Sigmoid colon (tissue), 7 donors: Measurements from ENCODE around the gene GRIK4. TPM values are rescaled to one million over a fixed set of nuclear protein-coding genes. Genes with fewer than 3 reads are reported as not detected.

Experiments used
- DNase-seq: peaks from one replicate; pipeline ENCODE4 v3.0.0-alpha.2; 2019
- H3K27ac ChIP-seq, 4 donors: fragments of 200-600 bp; sonication (generic); one replicate each; pipeline ENCODE4 v1.5.1; 2016 to 2019; ENCODE audit warnings: mild to moderate bottlenecking in 1 of 4
- H3K27me3 ChIP-seq, 3 donors: fragments of 200-600 bp; sonication (generic); one replicate each; pipeline ENCODE4 v1.5.1; 2019; ENCODE audit warnings: mild to moderate bottlenecking in 1 of 3
- H3K36me3 ChIP-seq, 4 donors: fragments of 200-600 bp; sonication (generic); one replicate each; pipeline ENCODE4 v1.5.1; 2016 to 2019
- H3K4me1 ChIP-seq, 4 donors: fragments of 200-600 bp; sonication (generic); one replicate each; pipeline ENCODE4 v1.5.1; 2017 to 2019
- H3K4me3 ChIP-seq, 4 donors: fragments of 200-600 bp; sonication (generic); one replicate each; pipeline ENCODE4 v1.5.1; 2017 to 2019; ENCODE audit warnings: mild to moderate bottlenecking in 2 of 4, moderate library complexity in 1 of 4
- H3K9me3 ChIP-seq, 4 donors: fragments of 200-600 bp in 3 of 4; sonication (generic) in 3 of 4; one replicate each; pipeline versions ENCODE4 v1.5.1 to v1.6.1; 2013 to 2019
- EP300 ChIP-seq, 4 donors: sonication (generic); formaldehyde crosslinking; IDR thresholded peaks; one replicate each; pipeline ENCODE4 v1.6.1; 2017; ENCODE audit warnings: antibody characterized with exemption in 4 of 4
- POLR2A ChIP-seq, 2 donors: fragments of 450-650 bp; IDR thresholded peaks; one replicate each; pipeline ENCODE4 v1.6.1; 2016; ENCODE audit warnings: antibody characterized with exemption in 2 of 2, mild to moderate bottlenecking in 2 of 2, moderate library complexity in 2 of 2
- POLR2AphosphoS5 ChIP-seq, 4 donors: sonication (generic); formaldehyde crosslinking; IDR thresholded peaks; one replicate each; pipeline ENCODE4 v1.6.1; 2017; ENCODE audit warnings: antibody characterized with exemption in 4 of 4
- WGBS, 2 donors: extraction: QIAGEN DNeasy Blood & Tissue Kit; methylation state at CpG; one replicate each; pipeline ENCODE4 v1.1.7; 2013; 5-methylcytosine and 5-hydroxymethylcytosine counted together
- intact Hi-C: fragments of 100-400 bp; cut with DNase I; formaldehyde crosslinking; loops from one replicate; pipeline ENCODE4 v1.15.1; 2023
- polyA plus RNA-seq, 3 donors: library from polyadenylated mRNA; stranded (reverse); fragments of 200-250 nt; gene quantifications; one replicate each; pipeline ENCODE4 v1.2.3, GENCODE V29; 2013
- total RNA-seq, 4 donors: library from RNA; depleted of rRNA; stranded (reverse); fragments of >200 nt; gene quantifications; one replicate each; pipeline ENCODE4 v1.1.0, GENCODE V29; 2016
- TF ChIP-seq, protein P1 (sequence below), 4 experiments: fragments of 450-650 bp in 3 of 4; fragments of 200-600 bp in 1 of 4; IDR thresholded peaks; one replicate each; pipeline ENCODE4 v1.5.1; 2016 to 2019; ENCODE audit warnings: antibody characterized with exemption in 4 of 4, mild to moderate bottlenecking in 3 of 4, moderate library complexity in 2 of 4
- donor health status: healthy with polysubstance abuse.
- donor health status: Bipolar disorder and iron deficiency.
- donor health status: healthy.

Gene GRIK4
- total and polyA plus RNA-seq, 7 donors: 0.10 to 0.36 (median 0.27) TPM; not detected in 4

DNA sequence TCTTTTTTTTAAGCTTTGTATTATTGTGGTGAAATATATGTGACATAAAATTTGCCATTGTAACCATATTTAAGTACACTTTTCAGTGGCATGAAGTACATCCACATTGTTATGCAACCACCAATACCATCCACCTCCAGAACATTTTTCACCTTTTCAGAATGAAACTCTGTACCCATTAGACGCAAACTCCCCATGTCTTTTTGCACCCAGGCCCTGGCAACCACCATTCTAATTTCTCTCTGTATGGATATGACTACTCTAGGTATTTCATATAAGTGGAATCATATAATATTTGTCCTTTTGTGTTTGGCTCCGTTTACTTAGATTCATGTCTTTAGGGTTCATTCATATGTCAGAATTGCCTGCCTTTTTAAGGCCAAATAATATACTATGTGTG is 329.5 kb downstream of the GRIK4 start:
- Histone ChIP-seq H3K4me3 (no peak overlapping the region), H3K27me3 (no peaks in the 10 kb centered on the region), H3K27ac (no peak overlapping the region), H3K9me3 (no peaks in the 10 kb centered on the region), H3K4me1 (no peaks in the 10 kb centered on the region), H3K36me3 (no peaks in the 10 kb centered on the region)
- intact Hi-C loops: no loop called here
- 46 to 48% methylated on average over 2 of the region's 2 CpGs for WGBS, 2 donors
- DNase-seq: no peak
- TF ChIP-seq POLR2AphosphoS5 (IDR thresholded peaks at IDR 0.05): no peak
- no peak for TF ChIP-seq EP300 (IDR thresholded peaks at IDR 0.05)
- no peak for TF ChIP-seq POLR2A (IDR thresholded peaks at IDR 0.05)
- TF ChIP-seq, protein P1, sequence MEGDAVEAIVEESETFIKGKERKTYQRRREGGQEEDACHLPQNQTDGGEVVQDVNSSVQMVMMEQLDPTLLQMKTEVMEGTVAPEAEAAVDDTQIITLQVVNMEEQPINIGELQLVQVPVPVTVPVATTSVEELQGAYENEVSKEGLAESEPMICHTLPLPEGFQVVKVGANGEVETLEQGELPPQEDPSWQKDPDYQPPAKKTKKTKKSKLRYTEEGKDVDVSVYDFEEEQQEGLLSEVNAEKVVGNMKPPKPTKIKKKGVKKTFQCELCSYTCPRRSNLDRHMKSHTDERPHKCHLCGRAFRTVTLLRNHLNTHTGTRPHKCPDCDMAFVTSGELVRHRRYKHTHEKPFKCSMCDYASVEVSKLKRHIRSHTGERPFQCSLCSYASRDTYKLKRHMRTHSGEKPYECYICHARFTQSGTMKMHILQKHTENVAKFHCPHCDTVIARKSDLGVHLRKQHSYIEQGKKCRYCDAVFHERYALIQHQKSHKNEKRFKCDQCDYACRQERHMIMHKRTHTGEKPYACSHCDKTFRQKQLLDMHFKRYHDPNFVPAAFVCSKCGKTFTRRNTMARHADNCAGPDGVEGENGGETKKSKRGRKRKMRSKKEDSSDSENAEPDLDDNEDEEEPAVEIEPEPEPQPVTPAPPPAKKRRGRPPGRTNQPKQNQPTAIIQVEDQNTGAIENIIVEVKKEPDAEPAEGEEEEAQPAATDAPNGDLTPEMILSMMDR (IDR thresholded peaks at IDR 0.05): no peak

DNA sequence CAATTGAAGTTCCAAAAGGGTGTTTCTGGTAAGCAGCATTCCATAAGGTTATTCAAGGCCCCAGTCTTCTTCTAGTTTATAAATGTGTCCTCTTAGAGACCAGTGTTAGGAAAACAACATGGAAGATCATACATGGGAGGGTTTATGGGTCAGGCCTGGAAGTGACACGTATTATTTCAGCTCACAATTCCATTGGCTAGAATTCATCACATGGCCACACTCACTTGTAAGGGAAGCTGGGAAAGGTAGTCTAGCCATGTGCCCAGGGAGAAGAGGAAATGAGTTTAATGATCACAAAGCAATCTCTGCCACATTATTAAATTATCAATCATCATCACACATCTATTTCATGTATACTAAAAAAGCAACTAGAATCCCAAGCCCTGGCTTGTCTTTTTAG is 330.6 kb downstream of the GRIK4 start:
- intact Hi-C loops: no loop called here
- H3K27ac ChIP-seq: no peak overlapping the region
- no peak overlapping the region for H3K4me3 ChIP-seq
- no peaks in the 10 kb centered on the region for H3K36me3 ChIP-seq
- DNase-seq: no peak
- H3K27me3 ChIP-seq: no peaks in the 10 kb centered on the region
- H3K9me3 ChIP-seq: no peaks in the 10 kb centered on the region
- WGBS, 2 donors: 83 to 96% methylated on average over 1 of the region's 1 CpG
- no peak for TF ChIP-seq POLR2A (IDR thresholded peaks at IDR 0.05)
- TF ChIP-seq POLR2AphosphoS5 (IDR thresholded peaks at IDR 0.05): no peak
- TF ChIP-seq, protein P1 (IDR thresholded peaks at IDR 0.05): no peak
- TF ChIP-seq EP300 (IDR thresholded peaks at IDR 0.05): no peak
- H3K4me1 ChIP-seq: no peaks in the 10 kb centered on the region

DNA sequence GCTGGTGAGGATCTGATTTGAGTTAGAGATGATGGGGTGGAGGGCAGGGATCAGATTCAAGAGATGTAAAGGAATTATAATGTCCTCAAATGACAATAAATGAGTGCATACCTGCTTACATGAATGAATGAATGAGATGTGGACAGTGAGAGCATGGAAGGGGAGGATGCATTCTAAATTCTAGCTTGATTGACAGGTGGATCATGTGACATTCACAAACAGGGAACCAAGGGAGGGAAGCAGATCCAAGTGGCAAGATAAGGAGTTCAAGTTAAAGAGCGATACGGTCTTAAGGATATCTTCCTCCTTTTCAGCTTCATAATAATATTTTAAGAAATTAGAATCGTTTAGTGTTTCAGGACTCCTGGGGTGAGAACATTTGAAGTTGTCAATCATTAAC is 341.9 kb downstream of the GRIK4 start:
- no peak overlapping the region for H3K4me3 ChIP-seq
- TF ChIP-seq, protein P1 (IDR thresholded peaks at IDR 0.05): no peak
- no peak for TF ChIP-seq EP300 (IDR thresholded peaks at IDR 0.05)
- no peak for TF ChIP-seq POLR2A (IDR thresholded peaks at IDR 0.05)
- no peak for TF ChIP-seq POLR2AphosphoS5 (IDR thresholded peaks at IDR 0.05)
- 54 to 69% methylated on average over 3 of the region's 3 CpGs for WGBS, 2 donors
- no peaks in the 10 kb centered on the region for H3K36me3 ChIP-seq
- DNase-seq: no peak
- H3K4me1 ChIP-seq: no peaks in the 10 kb centered on the region
- H3K27ac ChIP-seq: no peak overlapping the region
- peaks cover 0 to 3% (median 0%) of the 10 kb centered on the region in 3 donors for H3K27me3 ChIP-seq
- no peaks in the 10 kb centered on the region for H3K9me3 ChIP-seq
- intact Hi-C loops: no loop called here

DNA sequence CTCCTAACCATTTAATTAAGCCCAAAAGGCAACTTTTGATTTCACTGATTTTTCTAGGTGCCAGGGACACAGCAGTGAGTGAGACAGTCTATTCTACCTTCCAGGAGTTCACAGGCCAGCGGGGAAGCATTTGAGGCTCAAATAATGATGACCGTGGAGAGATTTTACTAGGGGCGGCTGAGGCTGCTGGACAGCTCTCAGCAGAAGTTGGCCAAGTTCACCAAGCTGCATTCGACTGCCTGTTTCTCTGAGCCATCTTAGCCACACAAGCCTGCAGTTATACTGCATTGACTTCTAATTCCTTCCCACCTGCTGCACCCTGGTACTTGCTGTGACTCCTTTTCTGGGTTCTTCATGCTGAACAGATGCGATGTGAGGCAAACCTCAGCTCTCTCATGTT is 343.4 kb downstream of the GRIK4 start:
- DNase-seq: no peak
- Histone ChIP-seq H3K27me3 (peaks cover 0 to 3% (median 0%) of the 10 kb centered on the region in 3 donors), H3K27ac (no peak overlapping the region), H3K9me3 (no peaks in the 10 kb centered on the region), H3K36me3 (no peaks in the 10 kb centered on the region), H3K4me3 (no peak overlapping the region), H3K4me1 (no peaks in the 10 kb centered on the region)
- intact Hi-C loops: no loop called here
- 55 to 64% methylated on average over 5 of the region's 5 CpGs for whole genome bisulfite sequencing, 2 donors
- TF ChIP-seq POLR2AphosphoS5 (IDR thresholded peaks at IDR 0.05) (no peak), EP300 (IDR thresholded peaks at IDR 0.05) (no peak), POLR2A (IDR thresholded peaks at IDR 0.05) (no peak)
- TF ChIP-seq, protein P1 (IDR thresholded peaks at IDR 0.05): no peak

DNA sequence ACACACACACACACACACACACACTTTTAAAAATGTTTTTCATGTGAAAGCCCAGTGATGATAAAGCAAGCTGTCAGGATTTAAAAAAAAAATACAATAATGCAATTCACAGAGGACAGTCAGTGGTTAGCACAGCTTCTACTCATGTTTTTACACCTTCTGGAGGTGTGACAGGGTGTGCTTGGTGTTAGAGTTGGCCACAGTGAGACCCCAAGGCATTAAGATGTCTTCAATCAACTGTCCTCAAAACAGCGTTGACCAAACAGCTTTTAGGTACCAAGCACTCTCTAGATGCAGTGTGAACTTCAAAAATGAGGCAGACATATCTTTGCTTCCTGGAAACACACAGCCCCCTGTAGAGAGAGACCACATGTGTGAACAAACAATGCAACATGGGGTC is 346.0 kb downstream of the GRIK4 start:
- Histone ChIP-seq H3K27ac (no peak overlapping the region), H3K9me3 (no peaks in the 10 kb centered on the region), H3K4me1 (no peaks in the 10 kb centered on the region), H3K27me3 (peaks cover 0 to under 1% (median 0%) of the 10 kb centered on the region in 3 donors), H3K36me3 (no peaks in the 10 kb centered on the region), H3K4me3 (no peak overlapping the region)
- TF ChIP-seq POLR2AphosphoS5 (IDR thresholded peaks at IDR 0.05) (no peak), EP300 (IDR thresholded peaks at IDR 0.05) (no peak), POLR2A (IDR thresholded peaks at IDR 0.05) (no peak)
- TF ChIP-seq, protein P1 (IDR thresholded peaks at IDR 0.05): no peak
- WGBS, 2 donors: 83 to 84% methylated on average over 1 of the region's 1 CpG
- DNase-seq: no peak
- intact Hi-C loops: no loop called here
